Transverse colon (tissue), 4 donors: ENCODE measurements around the gene MVP. TPM values are rescaled to one million over a fixed set of nuclear protein-coding genes. Genes with fewer than 3 reads are reported as not detected.

Source experiments
- DNase-seq: peaks from one replicate; pipeline ENCODE4 v3.0.0-alpha.2; 2019
- H3K27ac ChIP-seq, 4 donors: fragments of 200-600 bp; sonication (generic); 2 replicates each; pipeline ENCODE4 v1.5.1; 2016 to 2018; ENCODE audit warnings: inconsistent platforms in 4 of 4
- H3K27me3 ChIP-seq: fragments of 200-600 bp; sonication (generic); 2 replicates; pipeline ENCODE4 v1.5.1; 2017; ENCODE audit warnings: inconsistent platforms
- H3K36me3 ChIP-seq, 4 donors: fragments of 200-600 bp; sonication (generic); 2 replicates each; pipeline ENCODE4 v1.5.1; 2017 to 2019; ENCODE audit warnings: inconsistent platforms in 4 of 4
- H3K4me1 ChIP-seq, 4 donors: fragments of 200-600 bp; sonication (generic); 2 replicates each; pipeline ENCODE4 v1.5.1; 2017 to 2020; ENCODE audit warnings: inconsistent platforms in 4 of 4
- H3K4me3 ChIP-seq, 4 donors: fragments of 200-600 bp; sonication (generic); 1 replicate in 1 of 4; 2 replicates in 3 of 4; pipeline versions ENCODE4 v1.5.1 to v1.6.1; 2017 to 2019; ENCODE audit warnings: inconsistent platforms in 4 of 4
- H3K9me3 ChIP-seq, 2 donors: fragments of 200-600 bp; sonication (generic); 2 replicates each; pipeline ENCODE4 v1.5.1; 2017 to 2019; ENCODE audit warnings: inconsistent platforms in 2 of 2
- CTCF ChIP-seq, 5 experiments: fragments of 200-600 bp in 3 of 5; fragments of 450-650 bp in 2 of 5; sonication (generic) in 3 of 5; IDR thresholded peaks; 1 replicate in 2 of 5; 2 replicates in 3 of 5; pipeline ENCODE4 v1.5.1; 2016 to 2017; ENCODE audit warnings: antibody characterized with exemption in 5 of 5, inconsistent platforms in 3 of 5, mild to moderate bottlenecking in 2 of 5, moderate library complexity in 1 of 5
- EP300 ChIP-seq: sonication (generic); formaldehyde crosslinking; IDR thresholded peaks from one replicate; pipeline ENCODE4 v1.6.1; 2017; ENCODE audit warnings: antibody characterized with exemption, low read depth
- POLR2A ChIP-seq: fragments of 450-650 bp; IDR thresholded peaks from one replicate; pipeline ENCODE4 v1.6.1; 2016; ENCODE audit warnings: antibody characterized with exemption, mild to moderate bottlenecking, moderate library complexity
- POLR2AphosphoS5 ChIP-seq, 3 donors: sonication (generic); formaldehyde crosslinking; IDR thresholded peaks; one replicate each; pipeline ENCODE4 v1.6.1; 2016; ENCODE audit warnings: antibody characterized with exemption in 3 of 3
- WGBS, 2 donors: methylation state at CpG; one replicate each; pipeline ENCODE4 v1.1.5; 2018; ENCODE audit warnings: low coverage in 1 of 2; 5-methylcytosine and 5-hydroxymethylcytosine counted together
- in situ Hi-C, 4 donors: fragments of 200-750 bp; cut with MboI; loops; one replicate each; pipeline versions ENCODE4 v1.15.0 to v1.15.1; 2017; ENCODE audit warnings: low sequenced_read_pairs in 3 of 4, low pct_ligation_motif_present in 1 of 4, low pct_unique_long_range_greater_than_20kb in 1 of 4
- intact Hi-C: fragments of 100-400 bp; cut with DNase I; formaldehyde crosslinking; loops from one replicate; pipeline ENCODE4 v1.15.1; 2023; ENCODE audit warnings: low total_unique reads
- total RNA-seq, 4 donors: library from RNA; depleted of rRNA; stranded (reverse); fragments of >200 nt; gene quantifications; one replicate each; pipeline ENCODE4 v1.1.0, GENCODE V29; 2016

Gene MVP
- total RNA-seq, 4 donors from 2014 or later, result 483 to 654 (median 553) TPM

GRCh38 chr16:29813644-29814562 lies 6.4 kb upstream of the MVP start:
- H3K27ac ChIP-seq, result peak overlapping the region; percentile 28 to 97 (median 94)
- H3K4me3 ChIP-seq, result no peak overlapping the region
- 61 to 72% methylated on average over 3 to 22 of the region's 24 CpGs for WGBS, 2 donors
- no peaks in the 10 kb centered on the region for H3K27me3 ChIP-seq
- no peak for DNase-seq
- peaks cover 0 to 13% (median 0%) of the 10 kb centered on the region in 4 donors for H3K36me3 ChIP-seq
- H3K4me1 ChIP-seq, result peaks cover 51 to 87% (median 78%) of the 10 kb centered on the region in 4 donors
- intact Hi-C loops (no loop called here), in situ Hi-C loops (no loop called here)
- H3K9me3 ChIP-seq, result no peaks in the 10 kb centered on the region
- TF ChIP-seq POLR2AphosphoS5 (IDR thresholded peaks at IDR 0.05) (no peak), POLR2A (no peak), CTCF (IDR thresholded peaks at IDR 0.05) (no peak), EP300 (no peak)

- Histone ChIP-seq H3K4me1 (peaks cover 49 to 87% (median 77%) of the 10 kb centered on the region in 4 donors), H3K27ac (peak overlapping the region; percentile 93 to 98 (median 96)), H3K27me3 (no peaks in the 10 kb centered on the region), H3K9me3 (no peaks in the 10 kb centered on the region), H3K36me3 (peaks cover 0 to 13% (median 0%) of the 10 kb centered on the region in 4 donors), H3K4me3 (no peak overlapping the region)
- in situ Hi-C loops, result no loop called here
- no peak for DNase-seq
- WGBS, 2 donors, result 84 to 85% methylated on average over 3 to 5 of the region's 5 CpGs
- no peak for TF ChIP-seq EP300
- TF ChIP-seq POLR2AphosphoS5 (IDR thresholded peaks at IDR 0.05), result no peak
- no peak for TF ChIP-seq CTCF (IDR thresholded peaks at IDR 0.05)
- no peak for TF ChIP-seq POLR2A
- intact Hi-C loops, result no loop called here
These were observed 5.7 kb upstream of the MVP start for GRCh38 chr16:29814592-29814991.

GRCh38 chr16:29815032-29815721 lies 5.1 kb upstream of the MVP start:
- H3K4me3 ChIP-seq, result peak overlapping the region; percentile 22 to 79 (median 70)
- intact Hi-C loops, result no loop called here
- H3K36me3 ChIP-seq, result peaks cover 0 to 13% (median 0%) of the 10 kb centered on the region in 4 donors
- no peaks in the 10 kb centered on the region for H3K27me3 ChIP-seq
- TF ChIP-seq POLR2A, result no peak
- no peak for TF ChIP-seq EP300
- TF ChIP-seq CTCF (IDR thresholded peaks at IDR 0.05), result no peak
- TF ChIP-seq POLR2AphosphoS5 (IDR thresholded peaks at IDR 0.05), result no peak
- 4 to 6% methylated on average over 13 to 37 of the region's 39 CpGs for WGBS, 2 donors
- in situ Hi-C loops, result no loop called here
- no peak for DNase-seq
- peak overlapping the region; percentile 93 to 98 (median 96) for H3K27ac ChIP-seq
- no peaks in the 10 kb centered on the region for H3K9me3 ChIP-seq
- H3K4me1 ChIP-seq, result peaks cover 48 to 87% (median 77%) of the 10 kb centered on the region in 4 donors
